RWPE1 (cell line): ENCODE measurements around the gene STXBP6.

Experiments
- CTCF ChIA-PET: fragments of 350-600 bp; sonication (Branson Sonifier 250); formaldehyde crosslinking; extraction: SDS; loops from one replicate; lab custom pipeline; 2021; lab: Yijun Ruan, JAX
- POLR2A ChIA-PET: fragments of 400-600 bp; formaldehyde crosslinking; extraction: SDS; loops from one replicate; lab custom pipeline; 2020; ENCODE audit warnings: antibody characterized with exemption; ENCODE audit not compliant: low non-redundant PET; lab: Yijun Ruan, JAX
- DNase-seq: peaks from one replicate; pipeline ENCODE4 v3.0.0; 2012; ENCODE audit warnings: low spot score
- H3K27ac ChIP-seq: fragments of 450-650 bp; 2 replicates; pipeline ENCODE4 v1.5.1; 2017
- TF ChIP-seq, protein P1 (sequence below): fragments of 450-650 bp; conservative IDR thresholded peaks from 2 replicates; pipeline ENCODE4 v1.5.1; 2017; ENCODE audit warnings: low read depth, mild to moderate bottlenecking

STXBP6 gene

DNA sequence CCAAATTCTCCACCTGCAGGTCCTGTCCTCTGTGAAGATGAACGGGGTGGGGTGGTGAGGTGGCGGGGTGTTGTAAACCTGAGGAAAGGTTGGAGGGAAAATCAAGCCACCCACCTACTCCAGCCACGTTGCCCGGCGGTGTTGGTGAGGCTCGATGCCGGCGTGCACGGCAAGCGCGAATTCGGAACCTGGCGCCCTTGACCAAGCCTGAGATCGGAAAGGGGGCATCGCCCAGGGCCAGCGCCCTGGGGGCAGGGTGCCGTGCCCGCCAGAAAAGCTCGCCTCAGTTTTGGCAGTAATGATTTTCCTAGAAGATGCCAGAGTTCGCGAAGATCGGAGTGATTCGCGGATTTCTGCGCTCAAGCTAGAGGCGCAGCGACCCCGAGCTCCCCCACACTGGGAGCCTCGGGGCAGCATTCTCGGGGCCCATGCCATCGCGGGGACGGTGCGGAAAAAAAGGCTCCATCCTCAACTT lies 817 bp downstream of the STXBP6 start:
- ChIA-PET CTCF (no interaction called here), POLR2A (no interaction called here)
- DNase-seq = no peak
- no peak overlapping the region for H3K27ac ChIP-seq
- TF ChIP-seq, protein P1, sequence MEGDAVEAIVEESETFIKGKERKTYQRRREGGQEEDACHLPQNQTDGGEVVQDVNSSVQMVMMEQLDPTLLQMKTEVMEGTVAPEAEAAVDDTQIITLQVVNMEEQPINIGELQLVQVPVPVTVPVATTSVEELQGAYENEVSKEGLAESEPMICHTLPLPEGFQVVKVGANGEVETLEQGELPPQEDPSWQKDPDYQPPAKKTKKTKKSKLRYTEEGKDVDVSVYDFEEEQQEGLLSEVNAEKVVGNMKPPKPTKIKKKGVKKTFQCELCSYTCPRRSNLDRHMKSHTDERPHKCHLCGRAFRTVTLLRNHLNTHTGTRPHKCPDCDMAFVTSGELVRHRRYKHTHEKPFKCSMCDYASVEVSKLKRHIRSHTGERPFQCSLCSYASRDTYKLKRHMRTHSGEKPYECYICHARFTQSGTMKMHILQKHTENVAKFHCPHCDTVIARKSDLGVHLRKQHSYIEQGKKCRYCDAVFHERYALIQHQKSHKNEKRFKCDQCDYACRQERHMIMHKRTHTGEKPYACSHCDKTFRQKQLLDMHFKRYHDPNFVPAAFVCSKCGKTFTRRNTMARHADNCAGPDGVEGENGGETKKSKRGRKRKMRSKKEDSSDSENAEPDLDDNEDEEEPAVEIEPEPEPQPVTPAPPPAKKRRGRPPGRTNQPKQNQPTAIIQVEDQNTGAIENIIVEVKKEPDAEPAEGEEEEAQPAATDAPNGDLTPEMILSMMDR = no peak

DNA sequence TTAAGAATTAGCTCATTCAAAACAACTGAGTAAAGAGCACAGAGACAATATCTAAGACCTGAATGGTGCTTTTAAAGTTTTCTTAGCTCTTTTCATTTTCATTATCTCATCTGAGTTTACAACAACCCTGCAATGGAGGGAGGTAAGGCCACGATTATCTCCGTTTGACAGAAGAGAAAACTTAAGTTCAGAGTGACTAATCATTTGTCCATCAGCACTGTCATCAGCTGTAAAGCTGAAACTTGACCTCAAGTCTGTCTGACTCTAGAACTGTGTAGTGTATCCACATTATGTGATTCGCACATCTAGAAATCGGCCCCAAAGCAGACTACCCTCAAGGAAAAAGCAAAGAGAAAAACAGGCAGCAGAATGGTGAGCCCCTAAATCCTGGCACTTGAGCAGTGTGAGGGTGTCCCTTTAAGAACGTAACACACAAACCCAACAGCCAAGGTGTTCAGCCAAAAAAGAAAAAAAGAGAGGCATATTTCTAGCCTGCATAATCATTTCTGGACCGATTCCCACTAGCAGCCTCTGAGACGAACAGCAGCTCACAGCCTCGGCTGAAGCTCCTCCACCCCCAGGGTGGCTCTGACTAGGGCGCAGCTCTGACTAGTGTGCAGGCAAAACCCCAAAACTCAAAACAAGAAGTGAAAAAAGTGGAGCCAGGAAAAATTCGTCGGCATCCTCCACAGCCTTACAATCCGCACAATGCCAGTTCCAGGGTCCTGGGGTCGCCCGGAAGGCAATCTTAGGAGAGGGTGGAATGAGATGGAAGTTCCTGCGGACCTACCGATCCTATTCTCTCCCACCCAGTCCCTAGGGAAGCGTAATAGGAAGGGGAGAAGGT lies 1.6 kb downstream of the STXBP6 start:
- TF ChIP-seq, protein P1 = no peak
- ChIA-PET POLR2A (no interaction called here), CTCF (no interaction called here)
- no peak for DNase-seq
- no peak overlapping the region for H3K27ac ChIP-seq

DNA sequence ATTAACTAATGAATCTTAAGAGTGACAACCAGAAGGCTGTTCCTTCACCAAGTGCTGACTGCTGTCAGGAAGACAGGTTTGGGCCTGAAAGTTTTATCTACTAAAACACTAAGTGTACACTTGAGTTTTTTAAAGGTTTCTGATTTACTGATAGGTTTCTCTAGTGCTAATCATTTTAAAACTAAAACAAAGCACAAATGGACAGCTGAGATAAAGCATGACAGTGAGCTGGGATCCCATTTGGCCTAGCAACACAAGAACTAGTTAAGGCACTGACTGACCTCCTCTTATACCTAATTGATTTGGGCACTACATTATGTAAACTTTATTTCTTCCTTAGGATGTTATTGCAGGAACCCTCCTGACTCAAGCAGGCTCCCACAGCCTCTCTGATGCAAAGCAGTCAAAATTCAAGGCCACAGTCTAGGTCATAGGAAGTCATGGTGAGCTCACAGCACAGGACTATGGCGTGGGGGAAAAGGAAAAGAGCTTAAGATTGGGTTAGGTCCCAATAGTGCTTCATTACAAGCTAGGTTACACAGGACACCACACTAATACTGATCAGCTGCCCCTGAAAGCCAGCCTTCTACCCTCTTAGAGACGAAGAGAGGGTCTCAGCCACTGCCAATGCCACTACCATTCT lies 3.5 kb downstream of the STXBP6 start:
- no peak overlapping the region for H3K27ac ChIP-seq
- no peak for DNase-seq
- TF ChIP-seq, protein P1 = no peak
- ChIA-PET CTCF (no interaction called here), POLR2A (no interaction called here)

DNA sequence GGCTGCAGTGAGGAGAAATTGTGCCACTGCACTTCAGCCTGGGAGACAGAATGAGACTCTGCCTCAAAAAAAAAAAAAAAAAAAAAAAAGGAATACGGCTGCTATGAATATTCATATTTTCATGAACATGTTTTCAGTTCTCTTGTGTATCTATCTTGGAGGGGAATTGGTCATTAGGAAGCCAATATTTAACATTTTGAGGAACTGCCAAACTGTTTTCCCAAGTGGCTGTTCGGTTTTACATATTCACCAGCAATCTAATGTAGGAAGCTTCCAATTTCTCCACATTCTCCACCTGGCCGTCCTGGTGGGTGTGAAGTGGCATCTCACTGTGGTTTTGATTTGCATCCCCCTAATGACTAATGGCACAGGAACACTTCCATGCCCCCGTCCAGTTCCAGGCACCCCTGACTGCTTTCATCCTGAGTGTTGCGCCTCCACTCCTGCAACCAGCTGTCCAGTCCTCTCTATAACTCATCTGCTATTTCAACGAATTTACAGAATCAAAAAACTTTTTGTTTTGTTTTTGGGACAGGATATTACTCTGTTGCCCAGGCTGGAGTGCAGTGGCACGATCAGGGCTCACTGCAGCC lies 5.7 kb downstream of the STXBP6 start:
- DNase-seq = no peak
- CTCF ChIA-PET = no interaction called here
- POLR2A ChIA-PET = no interaction called here
- H3K27ac ChIP-seq = no peak overlapping the region
- TF ChIP-seq, protein P1 = no peak

- CTCF ChIA-PET = interaction anchor here (0.6 kb wide), 1 partner anchor 308 kb away, joined by 3 read pairs; no protein-coding TSS in a partner anchor
- TF ChIP-seq, protein P1 = no peak
- POLR2A ChIA-PET = no interaction called here
- H3K27ac ChIP-seq = no peak overlapping the region
- DNase-seq = no peak
Observed at GRCh38 chr14:25042362-25043299, 7.3 kb downstream of the STXBP6 start.
